H1 (cell line): ENCODE measurements around the gene TPRN. TPM values are rescaled to one million over a fixed set of nuclear protein-coding genes. Genes with fewer than 3 reads are reported as not detected.

Experiments used
- CTCF ChIA-PET: fragments of 300-600 bp; sonication (Branson Sonifier 250); formaldehyde crosslinking; loops from one replicate; lab custom pipeline; 2021; ENCODE audit not compliant: partially characterized antibody; lab: Charles Lee
- POLR2A ChIA-PET: fragments of 300-600 bp; sonication (Branson Sonifier 250); formaldehyde crosslinking; loops from one replicate; lab custom pipeline; 2021; ENCODE audit warnings: inconsistent platforms; ENCODE audit not compliant: partially characterized antibody; lab: Charles Lee
- DNase-seq, 2 experiments: peaks; one replicate each; pipeline versions ENCODE4 v3.0.0 to v3.0.0-alpha.2; 2010 to 2022; ENCODE audit warnings: low spot score in 2 of 2, low read depth in 1 of 2, mixed read lengths in 1 of 2
- FAIRE-seq: peaks from 2 replicates; lab custom pipeline; 2011; peaks lifted over from hg19 to GRCh38; lab: Jason Lieb, UNC
- H2AFZ ChIP-seq: 2 replicates; pipeline ENCODE4 v1.8.1; 2012; ENCODE audit warnings: low read length, inconsistent platforms
- H2AK5ac ChIP-seq: 2 replicates; pipeline ENCODE4 v1.6.1; 2013; ENCODE audit warnings: low read depth, low read length
- H2BK120ac ChIP-seq: replicated peaks from 2 replicates; pipeline ENCODE3; 2013; ENCODE audit warnings: low read depth, low read length, inconsistent platforms
- H2BK12ac ChIP-seq: 2 replicates; pipeline ENCODE4 v1.6.1; 2013; ENCODE audit warnings: low read depth, low read length
- H2BK15ac ChIP-seq: 2 replicates; pipeline ENCODE4 v1.6.1; 2013; ENCODE audit warnings: low read length
- H2BK20ac ChIP-seq: 2 replicates; pipeline ENCODE4 v1.6.1; 2013; ENCODE audit warnings: low read length
- H2BK5ac ChIP-seq: 2 replicates; pipeline ENCODE4 v1.6.1; 2013; ENCODE audit warnings: low read depth, low read length
- H3K14ac ChIP-seq: 2 replicates; pipeline ENCODE4 v1.6.1; 2013; ENCODE audit warnings: inconsistent platforms; ENCODE audit not compliant: insufficient read length
- H3K18ac ChIP-seq: 2 replicates; pipeline ENCODE4 v1.6.1; 2013; ENCODE audit warnings: low read length; ENCODE audit errors: extremely low read depth
- H3K23ac ChIP-seq: 2 replicates; pipeline ENCODE4 v1.6.1; 2013; ENCODE audit warnings: inconsistent platforms; ENCODE audit not compliant: insufficient read length
- H3K23me2 ChIP-seq: 2 replicates; pipeline ENCODE4 v1.6.1; 2013; ENCODE audit warnings: low read depth, low read length
- H3K27ac ChIP-seq: 2 replicates; pipeline ENCODE4 v1.6.1; 2011; ENCODE audit warnings: low read depth, low read length, inconsistent platforms
- H3K27me3 ChIP-seq, 4 experiments: replicated peaks in 1 of 4; 1 replicate in 1 of 4; 2 replicates in 3 of 4; pipeline versions ENCODE4 v1.6.1 to v1.8.1; 2011 to 2013; ENCODE audit warnings: low read length in 3 of 4, mild to moderate bottlenecking in 3 of 4, inconsistent platforms in 2 of 4, mixed read lengths in 2 of 4, moderate library complexity in 1 of 4; ENCODE audit not compliant: control insufficient read depth in 3 of 4, insufficient read depth in 3 of 4; ENCODE audit errors: extremely low read depth in 1 of 4
- H3K36me3 ChIP-seq, 4 experiments: 2 replicates each; pipeline versions ENCODE4 v1.6.1 to v1.8.1; 2011 to 2013; ENCODE audit warnings: mild to moderate bottlenecking in 4 of 4, low read length in 3 of 4, moderate library complexity in 2 of 4, control low read depth in 1 of 4, inconsistent platforms in 1 of 4; ENCODE audit not compliant: insufficient read depth in 4 of 4, control insufficient read depth in 2 of 4
- H3K4ac ChIP-seq: replicated peaks from 2 replicates; pipeline ENCODE3; 2013; ENCODE audit warnings: low read length, low read depth, mixed read lengths, inconsistent platforms; ENCODE audit not compliant: insufficient read length
- H3K4me1 ChIP-seq, 4 experiments: replicated peaks in 1 of 4; 1 replicate in 1 of 4; 2 replicates in 3 of 4; pipeline versions ENCODE4 v1.6.1 to v1.8.1; 2011 to 2013; ENCODE audit warnings: low read length in 3 of 4, inconsistent platforms in 2 of 4, mixed read lengths in 1 of 4; ENCODE audit not compliant: insufficient read depth in 4 of 4, control insufficient read depth in 3 of 4
- H3K4me2 ChIP-seq, 2 experiments: 2 replicates each; pipeline versions ENCODE4 v1.6.1 to v1.8.1; 2011 to 2013; ENCODE audit warnings: low read depth in 2 of 2, low read length in 2 of 2, control low read depth in 1 of 2, inconsistent platforms in 1 of 2, mild to moderate bottlenecking in 1 of 2; ENCODE audit not compliant: insufficient read depth in 1 of 2
- H3K4me3 ChIP-seq, 4 experiments: fragments of 200-600, 300-600 bp in 1 of 4; sonication (generic), shearing (Covaris generic), sonication (Bioruptor Twin) in 1 of 4; 2 replicates each; pipeline versions ENCODE4 v1.5.1 to v1.8.1; 2011 to 2016; ENCODE audit warnings: low read length in 4 of 4, low read depth in 3 of 4, control low read depth in 2 of 4, inconsistent platforms in 2 of 4, mild to moderate bottlenecking in 2 of 4, mixed read lengths in 1 of 4, moderate library complexity in 1 of 4; ENCODE audit not compliant: insufficient read depth in 2 of 4; ENCODE audit errors: extremely low read depth in 1 of 4
- H3K56ac ChIP-seq: replicated peaks from 2 replicates; pipeline ENCODE3; 2013; ENCODE audit warnings: low read depth, mild to moderate bottlenecking, mixed read lengths, low read length, inconsistent platforms; ENCODE audit not compliant: insufficient read length
- H3K79me1 ChIP-seq: 2 replicates; pipeline ENCODE4 v1.6.1; 2013; ENCODE audit warnings: low read depth, low read length, control low read depth
- H3K79me2 ChIP-seq, 2 experiments: 2 replicates each; pipeline versions ENCODE4 v1.6.1 to v1.8.1; 2012 to 2013; ENCODE audit warnings: low read length in 2 of 2, mild to moderate bottlenecking in 2 of 2, inconsistent platforms in 1 of 2; ENCODE audit not compliant: insufficient read depth in 2 of 2, control insufficient read depth in 1 of 2
- H3K9ac ChIP-seq, 4 experiments: replicated peaks in 1 of 4; 1 replicate in 1 of 4; 2 replicates in 3 of 4; pipeline versions ENCODE4 v1.6.1 to v1.8.1; 2011 to 2013; ENCODE audit warnings: low read depth in 3 of 4, low read length in 3 of 4, control low read depth in 2 of 4, mild to moderate bottlenecking in 2 of 4, moderate library complexity in 2 of 4, inconsistent platforms in 1 of 4; ENCODE audit errors: extremely low read depth in 1 of 4
- H3K9me3 ChIP-seq, 2 experiments: 2 replicates each; pipeline versions ENCODE4 v1.6.1 to v1.8.1; 2012 to 2013; ENCODE audit warnings: mild to moderate bottlenecking in 2 of 2, moderate library complexity in 2 of 2, control low read depth in 1 of 2, inconsistent platforms in 1 of 2, low read depth in 1 of 2, low read length in 1 of 2, mixed read lengths in 1 of 2; ENCODE audit not compliant: insufficient read depth in 2 of 2
- H4K20me1 ChIP-seq, 2 experiments: replicated peaks in 1 of 2; 2 replicates each; pipeline versions ENCODE3 to v1.8.1; 2011 to 2013; ENCODE audit warnings: inconsistent platforms in 2 of 2, low read length in 2 of 2, mild to moderate bottlenecking in 1 of 2; ENCODE audit not compliant: insufficient read depth in 2 of 2, control insufficient read depth in 1 of 2
- H4K5ac ChIP-seq: 2 replicates; pipeline ENCODE4 v1.6.1; 2013; ENCODE audit warnings: low read length, low read depth, mixed read lengths, inconsistent platforms; ENCODE audit not compliant: insufficient read length
- H4K8ac ChIP-seq: 2 replicates; pipeline ENCODE4 v1.8.0; 2013; ENCODE audit warnings: mild to moderate bottlenecking, moderate library complexity, low read length, inconsistent platforms; ENCODE audit not compliant: insufficient read depth; ENCODE audit errors: extremely low read depth
- H4K91ac ChIP-seq: replicated peaks from 2 replicates; pipeline ENCODE3; 2013; ENCODE audit warnings: low read length, mixed read lengths, inconsistent platforms; ENCODE audit not compliant: insufficient read length
- CTBP2 ChIP-seq: IDR thresholded peaks from 2 replicates; pipeline ENCODE4 v1.7.0; 2011; ENCODE audit warnings: borderline replicate concordance, mild to moderate bottlenecking, moderate library complexity, mixed read lengths, low read length; ENCODE audit not compliant: insufficient read depth, insufficient read length
- GTF2F1 ChIP-seq: IDR thresholded peaks from 2 replicates; pipeline ENCODE4 v1.6.1; 2012; ENCODE audit warnings: low read depth, low read length, improper control_type of control experiment, borderline replicate concordance
- JUN ChIP-seq: IDR thresholded peaks from 2 replicates; pipeline ENCODE4 v1.6.1; 2011; ENCODE audit warnings: low read depth, mild to moderate bottlenecking, improper control_type of control experiment, low read length
- MAX ChIP-seq: IDR thresholded peaks from 2 replicates; pipeline ENCODE4 v1.6.1; 2012; ENCODE audit warnings: inconsistent platforms
- NRF1 ChIP-seq: IDR thresholded peaks from 2 replicates; pipeline ENCODE4 v1.6.1; 2011; ENCODE audit warnings: mild to moderate bottlenecking, low read depth, low read length, improper control_type of control experiment
- SP2 ChIP-seq: IDR thresholded peaks from 2 replicates; pipeline ENCODE4 v1.6.1; 2012; ENCODE audit warnings: mild to moderate bottlenecking, low read length, inconsistent platforms
- SRF ChIP-seq: IDR thresholded peaks from 2 replicates; pipeline ENCODE4 v1.6.1; 2011; ENCODE audit warnings: mild to moderate bottlenecking, low read depth, low read length, moderate library complexity
- TAF7 ChIP-seq: optimal IDR thresholded peaks from 2 replicates; pipeline ENCODE3; 2011; ENCODE audit warnings: low read depth, mild to moderate bottlenecking, inconsistent platforms, low read length, moderate library complexity, borderline replicate concordance
- WGBS, 2 experiments: shearing (Covaris generic) in 1 of 2; methylation state at CpG; one replicate each; pipeline versions ENCODE4 v1.1.6 to v1.1.7; 2013 to 2015; ENCODE audit warnings: low lambda C conversion rate in 2 of 2, mixed read lengths in 2 of 2, inconsistent platforms in 1 of 2, low coverage in 1 of 2, missing lambda C conversion rate in 1 of 2; ENCODE audit not compliant: insufficient replicate concordance in 2 of 2, insufficient coverage in 1 of 2, insufficient read length in 1 of 2; ENCODE audit errors: extremely low coverage in 1 of 2, missing lambda C conversion rate in 1 of 2; 5-methylcytosine and 5-hydroxymethylcytosine counted together
- polyA plus RNA-seq, 7 experiments: library from polyadenylated mRNA; depleted of rRNA in 3 of 7; stranded (reverse) in 5 of 7; unstranded in 2 of 7; fragments of >200 nt in 5 of 7; fragments of 200-250 nt in 2 of 7; gene quantifications; 1 replicate in 5 of 7; 2 replicates in 1 of 7; 4 replicates in 1 of 7; pipeline versions ENCODE4 v1.2.1 to v1.2.3, GENCODE V29; 2011 to 2013; ENCODE audit warnings: missing spikeins in 2 of 7, mixed read lengths in 2 of 7
- total RNA-seq: library from RNA; stranded (reverse); fragmentation: NEBNext Ultra II Directional; extraction: Animal tissue kit (Norgen Biotek cat#: 25700); gene quantifications from 2 replicates; pipeline ENCODE4 v1.2.1, GENCODE V29; 2021
- TF ChIP-seq, protein P1 (sequence below): IDR thresholded peaks from 2 replicates; pipeline ENCODE4 v1.6.1; 2011; ENCODE audit warnings: low read length, improper control_type of control experiment
- TF ChIP-seq, protein P2 (sequence below): IDR thresholded peaks from 2 replicates; pipeline ENCODE4 v1.6.1; 2012; ENCODE audit warnings: inconsistent platforms

TPRN gene
- total and polyA plus RNA-seq, 2 of the 8 experiments (the other 6 are each of a cell fraction or from before 2014, with no cell fraction given) = 9.7 to 23.2 TPM

DNA sequence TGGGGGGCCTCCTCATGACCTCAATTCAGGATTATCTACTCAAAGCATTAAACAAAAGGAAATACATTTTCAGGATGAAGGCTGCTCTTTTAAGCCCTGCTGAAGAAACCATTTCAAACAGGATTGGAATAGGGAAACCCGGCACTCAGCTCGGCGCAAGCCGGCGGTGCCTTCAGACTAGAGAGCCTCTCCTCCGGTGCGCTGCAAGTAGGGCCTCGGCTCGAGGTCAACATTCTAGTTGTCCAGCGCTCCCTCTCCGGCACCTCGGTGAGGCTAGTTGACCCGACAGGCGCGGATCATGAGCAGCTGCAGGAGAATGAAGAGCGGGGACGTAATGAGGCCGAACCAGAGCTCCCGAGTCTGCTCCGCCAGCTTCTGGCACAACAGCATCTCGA lies 4.2 kb upstream of the TPRN start:
- POLR2A ChIA-PET = interaction anchor here (0.9 to 69.9 kb wide), 8 partner anchors 13 to 80 kb away, joined by 3 to 1462 read pairs (median 10); partner anchors contain the start of genes ANAPC2, CYSRT1, NELFB and RNF208
- Histone ChIP-seq H2BK20ac (no peak overlapping the region), H4K91ac (no peak overlapping the region), H3K27ac (no peak overlapping the region), H2AFZ (no peak overlapping the region), H4K20me1 (peaks cover 0 to 12% of the 10 kb centered on the region in 2 experiments), H3K4ac (no peak overlapping the region), H3K4me3 (peak overlapping the region; percentile 78 to 96 (median 89)), H3K4me2 (peak overlapping the region; percentile 90 to 91), H2BK5ac (peak overlapping the region; percentile 66; the same call in 1 of the 2 replicates), H2BK12ac (no peak overlapping the region), H2BK15ac (no peak overlapping the region; the same call in 1 of the 2 replicates), H4K8ac (peak overlapping the region; percentile 97; the same call in 1 of the 2 replicates), H3K4me1 (peaks cover 7 to 25% (median 14%) of the 10 kb centered on the region in 4 experiments), H3K23ac (no peak overlapping the region), H3K79me2 (peaks cover 0 to 46% of the 10 kb centered on the region in 2 experiments; a peak in 3 of 4 replicates), H3K79me1 (peaks cover 17% of the 10 kb centered on the region), H2BK120ac (no peak overlapping the region), H3K23me2 (peaks cover 17% of the 10 kb centered on the region), H3K36me3 (peaks cover 0 to 4% (median 0%) of the 10 kb centered on the region in 4 experiments; a peak in 1 of 8 replicates), H3K9ac (peak overlapping the region; percentile 84 to 99 (median 89)), H4K5ac (no peak overlapping the region), H3K9me3 (no peaks in the 10 kb centered on the region), H3K56ac (no peak overlapping the region), H3K27me3 (no peaks in the 10 kb centered on the region), H3K14ac (no peak overlapping the region), H2AK5ac (no peak overlapping the region), H3K18ac (no peak overlapping the region)
- WGBS, 2 experiments = 39% methylated on average over 21 of the region's 21 CpGs; no CpG with 5 or more reads in 1 of the 2 experiments
- no peak for TF ChIP-seq CTBP2
- TF ChIP-seq, protein P1, sequence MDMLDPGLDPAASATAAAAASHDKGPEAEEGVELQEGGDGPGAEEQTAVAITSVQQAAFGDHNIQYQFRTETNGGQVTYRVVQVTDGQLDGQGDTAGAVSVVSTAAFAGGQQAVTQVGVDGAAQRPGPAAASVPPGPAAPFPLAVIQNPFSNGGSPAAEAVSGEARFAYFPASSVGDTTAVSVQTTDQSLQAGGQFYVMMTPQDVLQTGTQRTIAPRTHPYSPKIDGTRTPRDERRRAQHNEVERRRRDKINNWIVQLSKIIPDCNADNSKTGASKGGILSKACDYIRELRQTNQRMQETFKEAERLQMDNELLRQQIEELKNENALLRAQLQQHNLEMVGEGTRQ = no peak
- TF ChIP-seq, protein P2, sequence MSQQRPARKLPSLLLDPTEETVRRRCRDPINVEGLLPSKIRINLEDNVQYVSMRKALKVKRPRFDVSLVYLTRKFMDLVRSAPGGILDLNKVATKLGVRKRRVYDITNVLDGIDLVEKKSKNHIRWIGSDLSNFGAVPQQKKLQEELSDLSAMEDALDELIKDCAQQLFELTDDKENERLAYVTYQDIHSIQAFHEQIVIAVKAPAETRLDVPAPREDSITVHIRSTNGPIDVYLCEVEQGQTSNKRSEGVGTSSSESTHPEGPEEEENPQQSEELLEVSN = no peak
- no peak for TF ChIP-seq SP2
- no peak for TF ChIP-seq MAX
- no peak for TF ChIP-seq NRF1
- TF ChIP-seq GTF2F1 = no peak
- no peak for TF ChIP-seq TAF7
- TF ChIP-seq SRF = no peak
- TF ChIP-seq JUN = no peak
- CTCF ChIA-PET = interaction anchor here (1.0 to 4.9 kb wide), 9 partner anchors 10 to 175 kb away, joined by 3 to 23 read pairs (median 5); partner anchors contain the start of genes ANAPC2 and SSNA1
- FAIRE-seq (no peak), DNase-seq (no peak)
